ENCODE results near the gene SULT1A1. TPM values are rescaled to one million over a fixed set of nuclear protein-coding genes. Genes with fewer than 3 reads are reported as not detected.
"Not testable (repeated sequence)": the region's sequence is repeated elsewhere in the genome, so short reads cannot be mapped to it uniquely, and the experiment has no call there.

The SULT1A1 gene
- total RNA-seq, 1 experiment from 2014 or later, result 1.4 TPM

- not testable (repeated sequence) for H3K9me3 ChIP-seq (replicated peaks); H3K27ac ChIP-seq; DNase-seq; H3K4me1 ChIP-seq; H3K36me3 ChIP-seq; H3K27me3 ChIP-seq; H3K4me3 ChIP-seq
Measured at GRCh38 chr16:28601589-28601988, 8.3 kb downstream of the SULT1A1 start.

- not testable (repeated sequence) for H3K4me1 ChIP-seq; H3K9me3 ChIP-seq (replicated peaks); DNase-seq; H3K27ac ChIP-seq; H3K4me3 ChIP-seq; H3K36me3 ChIP-seq; H3K27me3 ChIP-seq
Measured at GRCh38 chr16:28600965-28601364, 8.9 kb downstream of the SULT1A1 start.

GRCh38 chr16:28599377-28600285 is 10.2 kb downstream of the SULT1A1 start:
- not testable (repeated sequence) for H3K9me3 ChIP-seq (replicated peaks); H3K27me3 ChIP-seq; H3K36me3 ChIP-seq; DNase-seq; H3K4me1 ChIP-seq; H3K27ac ChIP-seq; H3K4me3 ChIP-seq

- no peaks in the 10 kb centered on the region for H3K36me3 ChIP-seq
- H3K9me3 ChIP-seq (replicated peaks), result no peaks in the 10 kb centered on the region
- no peak overlapping the region for H3K4me3 ChIP-seq
- H3K27ac ChIP-seq, result no peak overlapping the region
- no peaks in the 10 kb centered on the region for H3K27me3 ChIP-seq
- no peak for DNase-seq
- no peaks in the 10 kb centered on the region for H3K4me1 ChIP-seq
Measured at GRCh38 chr16:28597692-28598261, 12.1 kb downstream of the SULT1A1 start.

- H3K9me3 ChIP-seq (replicated peaks), result no peaks in the 10 kb centered on the region
- H3K27ac ChIP-seq, result no peak within 1 kb of the TSS
- no peaks in the 10 kb centered on the region for H3K36me3 ChIP-seq
- no peak for DNase-seq
- H3K27me3 ChIP-seq, result no peaks in the 10 kb centered on the region
- H3K4me3 ChIP-seq, result no peak within 1 kb of the TSS
- no peaks in the 10 kb centered on the region for H3K4me1 ChIP-seq
Measured at GRCh38 chr16:28596840-28597691, 12.8 kb downstream of the SULT1A1 start, which contains the start of gene SULT1A2. TSS of gene SULT1A2 (minus strand) at chr16:28597050. CDS start at chr16:28595930, 1,120 bp downstream.

- Histone ChIP-seq H3K27ac (no peak overlapping the region), H3K4me1 (no peaks in the 10 kb centered on the region), H3K27me3 (no peaks in the 10 kb centered on the region), H3K36me3 (no peaks in the 10 kb centered on the region), H3K9me3 (replicated peaks) (no peaks in the 10 kb centered on the region), H3K4me3 (no peak overlapping the region)
- DNase-seq, result no peak
Measured at GRCh38 chr16:28596115-28596630, 13.7 kb downstream of the SULT1A1 start.

- not testable (repeated sequence) for DNase-seq; H3K27ac ChIP-seq; H3K4me1 ChIP-seq; H3K36me3 ChIP-seq; H3K4me3 ChIP-seq; H3K27me3 ChIP-seq; H3K9me3 ChIP-seq (replicated peaks)
Measured at GRCh38 chr16:28595451-28595850, 14.4 kb downstream of the SULT1A1 start.

- Histone ChIP-seq H3K4me3 (no peak overlapping the region), H3K9me3 (replicated peaks) (no peaks in the 10 kb centered on the region), H3K27ac (no peak overlapping the region), H3K27me3 (no peaks in the 10 kb centered on the region), H3K4me1 (no peaks in the 10 kb centered on the region), H3K36me3 (no peaks in the 10 kb centered on the region)
- no peak for DNase-seq
Measured at GRCh38 chr16:28592979-28593553, 16.8 kb downstream of the SULT1A1 start.

- Histone ChIP-seq H3K4me3 (no peak overlapping the region), H3K27me3 (no peaks in the 10 kb centered on the region), H3K9me3 (replicated peaks) (no peaks in the 10 kb centered on the region), H3K4me1 (no peaks in the 10 kb centered on the region), H3K27ac (no peak overlapping the region), H3K36me3 (no peaks in the 10 kb centered on the region)
- no peak for DNase-seq
Measured at GRCh38 chr16:28592511-28592910, 17.3 kb downstream of the SULT1A1 start.

- no peaks in the 10 kb centered on the region for H3K9me3 ChIP-seq (replicated peaks)
- H3K36me3 ChIP-seq, result no peaks in the 10 kb centered on the region
- no peaks in the 10 kb centered on the region for H3K4me1 ChIP-seq
- no peak for DNase-seq
- H3K27ac ChIP-seq, result no peak overlapping the region
- H3K4me3 ChIP-seq, result no peak overlapping the region
- H3K27me3 ChIP-seq, result no peaks in the 10 kb centered on the region
Measured at GRCh38 chr16:28591355-28591754, 18.5 kb downstream of the SULT1A1 start.

GRCh38 chr16:28590384-28591340 is 19.2 kb downstream of the SULT1A1 start:
- H3K4me3 ChIP-seq, result no peak overlapping the region
- H3K9me3 ChIP-seq (replicated peaks), result no peaks in the 10 kb centered on the region
- H3K27me3 ChIP-seq, result no peaks in the 10 kb centered on the region
- no peak for DNase-seq
- no peaks in the 10 kb centered on the region for H3K4me1 ChIP-seq
- H3K36me3 ChIP-seq, result no peaks in the 10 kb centered on the region
- H3K27ac ChIP-seq, result no peak overlapping the region

- no peak for DNase-seq
- H3K36me3 ChIP-seq, result no peaks in the 10 kb centered on the region
Measured at GRCh38 chr16:28589930-28590329, 19.9 kb downstream of the SULT1A1 start.

GRCh38 chr16:28589069-28589468 is 20.8 kb downstream of the SULT1A1 start:
- Histone ChIP-seq H3K4me3 (no peak overlapping the region), H3K36me3 (no peaks in the 10 kb centered on the region), H3K9me3 (replicated peaks) (no peaks in the 10 kb centered on the region), H3K27me3 (no peaks in the 10 kb centered on the region), H3K27ac (no peak overlapping the region), H3K4me1 (no peaks in the 10 kb centered on the region)
- DNase-seq, result no peak

More at GRCh38 chr16:28589930-28590329, 19.9 kb downstream of the SULT1A1 start:
- H3K9me3 ChIP-seq (replicated peaks), result no peaks in the 10 kb centered on the region
- no peak overlapping the region for H3K4me3 ChIP-seq
- H3K4me1 ChIP-seq, result no peaks in the 10 kb centered on the region
- no peaks in the 10 kb centered on the region for H3K27me3 ChIP-seq
- H3K27ac ChIP-seq, result no peak overlapping the region
